ENCODE data around the gene APOB.

- TF ChIP-seq, protein P1, sequence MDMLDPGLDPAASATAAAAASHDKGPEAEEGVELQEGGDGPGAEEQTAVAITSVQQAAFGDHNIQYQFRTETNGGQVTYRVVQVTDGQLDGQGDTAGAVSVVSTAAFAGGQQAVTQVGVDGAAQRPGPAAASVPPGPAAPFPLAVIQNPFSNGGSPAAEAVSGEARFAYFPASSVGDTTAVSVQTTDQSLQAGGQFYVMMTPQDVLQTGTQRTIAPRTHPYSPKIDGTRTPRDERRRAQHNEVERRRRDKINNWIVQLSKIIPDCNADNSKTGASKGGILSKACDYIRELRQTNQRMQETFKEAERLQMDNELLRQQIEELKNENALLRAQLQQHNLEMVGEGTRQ (IDR thresholded peaks at IDR 0.05; ENCODE audit: borderline replicate concordance, low read depth, low read length), result no peak
- TF ChIP-seq TAF1 (IDR thresholded peaks at IDR 0.05; ENCODE audit: borderline replicate concordance, low read depth, low read length) (no peak), CTCF (IDR thresholded peaks at IDR 0.05) (no peak), ELF1 (IDR thresholded peaks at IDR 0.05) (no peak), GABPA (IDR thresholded peaks at IDR 0.05; ENCODE audit: low read depth) (no peak), USF1 (IDR thresholded peaks at IDR 0.05; ENCODE audit: borderline replicate concordance, low read depth) (no peak), POLR2AphosphoS5 (IDR thresholded peaks at IDR 0.05; ENCODE audit: low read depth, low read length) (no peak), EP300 (IDR thresholded peaks at IDR 0.05; ENCODE audit: borderline replicate concordance in 1 of 2, low read depth in 1 of 2, low read length in 1 of 2) (no peak), SIN3A (IDR thresholded peaks at IDR 0.05; ENCODE audit: borderline replicate concordance, low read depth, low read length) (no peak), MAX (IDR thresholded peaks at IDR 0.05; ENCODE audit: low read depth) (no peak)
Observed at GRCh38 chr2:21046506-21046905, 2.6 kb upstream of the APOB start.
